Left kidney (tissue), 8 donors: ENCODE data around the gene C1R. TPM values are rescaled to one million over a fixed set of nuclear protein-coding genes. Genes with fewer than 3 reads are reported as not detected.

ENCODE experiments used
- DNase-seq: peaks from one replicate; pipeline ENCODE4 v3.0.0-alpha.2; 2013
- long read RNA-seq, 8 donors: transcript quantifications; one replicate each; lab custom pipeline, GENCODE V29; 2026
- polyA plus RNA-seq: library from polyadenylated mRNA; unstranded; fragments of 120-200 nt; gene quantifications from one replicate; pipeline ENCODE4 v1.2.1, GENCODE V29; 2013; ENCODE audit not compliant: insufficient read length

The C1R gene
- polyA plus RNA-seq, result 40.5 TPM
- long read RNA-seq, donor 1, partial matches to known transcripts, result 24 of 27 reads
- long read RNA-seq, donor 1, other reads (novel, unspliced or antisense), result 0 of 27 reads
- long read RNA-seq, donor 2, partial matches to known transcripts, result 18 of 21 reads
- long read RNA-seq, donor 2, other reads (novel, unspliced or antisense), result 0 of 21 reads
- long read RNA-seq, donor 3, partial matches to known transcripts, result 0 of 1 reads
- long read RNA-seq, donor 3, other reads (novel, unspliced or antisense), result 0 of 1 reads
- long read RNA-seq, donor 4, result 0 reads
- long read RNA-seq, donor 5, transcript C1R-215 (11 exons, 2,508 nt), result major isoform, 6 of 6 reads
- long read RNA-seq, donor 5, partial matches to known transcripts, result 0 of 6 reads
- long read RNA-seq, donor 5, other reads (novel, unspliced or antisense), result 0 of 6 reads
- long read RNA-seq, donor 6, transcript C1R-215 (11 exons, 2,508 nt), result major isoform, 10 of 20 reads
- long read RNA-seq, donor 6, partial matches to known transcripts, result 8 of 20 reads
- long read RNA-seq, donor 6, other reads (novel, unspliced or antisense), result 0 of 20 reads
- long read RNA-seq, donor 7, partial matches to known transcripts, result 0 of 3 reads
- long read RNA-seq, donor 7, other reads (novel, unspliced or antisense), result 0 of 3 reads
- long read RNA-seq, donor 8, partial matches to known transcripts, result 0 of 1 reads
- long read RNA-seq, donor 8, other reads (novel, unspliced or antisense), result 0 of 1 reads

DNA sequence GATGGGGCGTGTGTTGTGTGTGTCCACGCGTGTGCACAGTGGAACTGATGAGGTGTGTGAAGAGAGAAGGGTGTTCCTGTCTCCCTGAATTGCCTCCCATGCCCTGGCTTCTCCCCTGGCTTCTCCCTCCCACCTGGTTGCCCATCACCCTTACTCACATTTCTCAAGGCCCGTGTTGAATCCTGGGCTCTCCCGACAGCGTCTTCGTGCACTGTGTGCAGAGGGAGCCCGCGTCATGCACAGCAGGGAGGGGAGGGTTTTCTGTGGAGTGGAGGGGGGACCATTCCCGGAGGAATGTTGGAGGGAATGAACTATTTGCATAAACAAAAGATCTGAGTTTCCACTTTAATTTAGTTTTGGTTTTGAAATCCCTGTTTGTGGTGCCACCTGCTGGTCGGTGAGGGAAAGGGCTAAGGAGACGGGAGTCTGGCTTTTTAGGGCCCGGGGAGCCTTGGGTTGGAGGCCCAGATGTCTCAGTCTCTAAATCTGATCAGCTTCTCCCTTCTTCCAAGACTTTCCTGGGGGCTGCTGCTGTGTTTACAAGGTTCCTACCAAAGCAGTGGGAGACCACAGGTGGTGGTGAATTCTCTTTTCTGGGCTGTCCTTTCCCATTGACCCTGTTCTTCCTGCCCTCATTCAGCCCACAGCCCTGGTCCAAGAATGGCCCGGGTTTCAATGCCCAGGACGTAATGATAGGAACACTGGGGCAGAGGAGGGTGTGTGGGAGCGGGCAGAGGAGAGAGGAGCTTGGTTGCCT, at the start of gene C1R:
Gene C1R (minus strand): TSS at position 217 of the 757 bp plus-strand sequence. CDS start 57 bp downstream, at position 160.
- DNase-seq, result peak; percentile 82

GRCh38 chr12:7141351-7142005, 49.2 kb upstream of the C1R start:
- no peak for DNase-seq

DNA sequence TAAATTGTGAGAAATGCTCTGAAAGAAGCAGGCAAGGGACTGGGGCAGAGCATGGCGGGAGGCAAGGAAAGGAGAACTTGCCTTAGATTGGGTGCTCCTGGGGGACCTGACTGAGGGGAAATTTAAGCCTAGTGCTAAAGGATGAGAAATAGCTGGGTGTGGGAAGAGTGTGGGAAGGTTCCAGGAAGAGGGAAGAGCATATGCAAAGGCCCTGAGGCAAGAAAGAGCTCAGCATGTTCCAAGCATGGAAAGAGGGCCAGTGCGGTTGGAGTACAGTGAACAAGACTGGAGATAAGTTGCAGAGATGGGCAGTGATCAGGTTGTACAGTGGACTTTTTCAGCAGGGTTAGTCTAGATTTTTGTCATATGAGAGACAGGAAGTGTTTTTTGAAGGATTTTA, 47.0 kb upstream of the C1R start:
- no peak for DNase-seq

- no peak for DNase-seq
Observed at GRCh38 chr12:7137908-7138307, 45.7 kb upstream of the C1R start.

GRCh38 chr12:7136676-7137075, 44.4 kb upstream of the C1R start:
- no peak for DNase-seq

- no peak for DNase-seq
Observed at GRCh38 chr12:7136071-7136470, 43.8 kb upstream of the C1R start.

DNA sequence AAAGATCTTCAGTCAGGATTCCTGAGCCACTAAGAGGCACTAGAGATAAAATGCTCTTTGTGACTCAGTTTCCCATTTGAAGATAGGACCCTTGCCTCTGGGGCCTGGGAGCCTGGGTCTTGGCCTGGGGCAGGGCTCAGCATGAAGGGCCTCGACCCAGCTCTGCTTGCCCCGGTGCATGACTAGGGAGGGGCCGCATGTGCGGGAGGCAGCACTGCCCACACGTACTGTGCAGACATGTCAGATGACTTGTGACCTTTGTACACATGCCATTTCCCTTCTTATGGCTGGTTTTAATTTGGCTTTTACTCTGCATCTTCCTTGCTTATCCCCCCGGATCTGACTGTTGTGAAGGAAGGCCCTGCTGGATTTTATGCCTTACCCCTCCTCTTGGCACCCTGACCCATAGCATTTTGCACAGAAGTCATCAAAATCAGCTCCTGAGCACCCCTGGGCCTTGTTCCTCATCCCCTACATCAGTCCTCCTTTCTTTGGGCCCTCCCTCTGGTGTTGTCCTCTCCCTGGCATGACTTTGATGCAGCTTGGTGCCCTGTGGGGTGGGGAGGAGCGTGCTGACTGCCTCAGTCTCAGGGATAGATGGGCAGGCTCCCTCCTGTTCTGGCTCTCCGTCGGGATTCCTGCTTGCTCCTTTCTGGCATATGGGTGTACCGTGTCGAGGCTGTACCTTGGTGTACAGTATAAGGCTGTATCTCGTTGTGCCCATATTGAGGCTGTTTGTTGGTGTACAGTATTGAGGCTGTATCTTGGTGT, 42.3 kb upstream of the C1R start:
- no peak for DNase-seq

GRCh38 chr12:7131502-7131866, 39.2 kb upstream of the C1R start:
- no peak for DNase-seq

DNA sequence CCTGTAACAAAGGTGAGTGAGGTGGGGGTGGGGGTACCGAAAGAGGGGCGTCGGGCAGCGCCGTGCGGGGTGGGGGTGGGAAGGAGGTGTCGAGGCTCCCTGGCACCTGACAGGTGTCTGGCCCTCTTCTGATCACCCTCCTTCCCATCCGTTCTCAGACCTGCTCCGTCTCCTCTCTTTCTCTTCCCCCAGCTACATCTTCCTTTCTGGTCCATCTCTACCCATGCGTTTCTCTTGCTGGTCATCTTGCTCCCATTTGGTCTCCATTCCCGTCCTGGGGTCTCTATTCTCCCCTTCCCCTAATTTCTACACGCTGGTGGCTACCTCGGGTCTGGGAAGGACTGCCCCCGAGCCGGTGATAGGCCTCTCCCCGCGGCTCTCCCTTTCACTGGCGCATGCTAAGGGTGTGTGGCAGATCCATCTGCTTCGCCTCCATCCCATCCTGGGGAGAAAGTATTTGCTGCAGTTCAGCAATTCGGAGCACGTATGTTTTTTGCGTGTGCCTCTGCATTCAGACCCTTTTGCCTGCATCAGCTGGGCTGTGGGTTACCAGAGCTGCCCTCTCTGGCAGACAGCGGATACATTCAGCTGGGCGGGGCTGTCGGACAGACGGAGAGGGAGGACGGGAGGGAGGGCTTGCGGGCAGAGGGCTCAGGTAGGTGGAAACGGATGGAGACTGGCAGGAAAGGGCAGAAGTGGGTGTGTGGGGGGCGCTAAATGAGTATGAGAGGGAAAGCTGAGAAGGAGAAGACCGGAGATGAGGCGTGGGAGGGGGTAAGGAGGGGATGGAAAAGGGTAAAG, 38.7 kb upstream of the C1R start:
- no peak for DNase-seq

GRCh38 chr12:7129872-7130691, 37.8 kb upstream of the C1R start, which contains the start of gene CLSTN3:
TSS of gene CLSTN3 (plus strand) at chr12:7130371. CDS start at chr12:7130649, 278 bp downstream.
- peak; percentile 89 for DNase-seq

- no peak for DNase-seq
Observed at GRCh38 chr12:7129287-7129871, 37.1 kb upstream of the C1R start.

DNA sequence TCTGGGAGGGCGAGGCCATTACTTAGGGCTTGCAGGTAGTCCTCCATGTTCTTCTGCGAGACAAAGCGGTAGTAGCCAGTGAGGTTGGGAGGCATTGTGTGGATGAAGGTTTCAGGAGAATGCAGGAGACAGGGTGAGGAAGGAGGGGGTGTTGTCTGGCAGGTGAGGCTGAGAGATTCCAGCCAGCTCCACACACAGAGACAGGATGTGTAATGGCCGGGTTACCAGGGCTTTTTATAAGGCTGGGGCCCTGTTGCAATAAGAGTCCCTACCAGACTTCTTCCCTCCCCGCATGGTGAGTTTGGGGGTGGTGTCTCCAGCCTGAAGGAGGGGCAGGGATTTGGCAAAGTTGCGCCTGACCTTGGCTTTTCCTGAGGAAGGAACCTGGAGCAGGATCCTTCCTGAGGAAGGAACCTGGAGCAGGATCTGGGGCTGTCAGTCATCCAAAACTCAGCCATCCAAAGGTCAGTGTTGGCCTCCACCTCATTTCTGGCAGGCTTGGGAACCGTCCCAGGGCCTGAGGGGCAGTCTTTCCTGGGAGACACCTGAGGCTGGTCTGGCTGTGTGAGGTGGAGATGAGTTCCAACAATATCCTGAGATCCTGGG, 36.5 kb upstream of the C1R start, which contains the start of gene RBP5:
Gene RBP5 (minus strand): TSS at position 209 of the 606 bp plus-strand sequence. CDS start 114 bp downstream, at position 95.
- DNase-seq, result no peak

- no peak for DNase-seq
Observed at GRCh38 chr12:7127916-7128626, 35.8 kb upstream of the C1R start.

GRCh38 chr12:7125632-7126227, 33.5 kb upstream of the C1R start:
- DNase-seq, result no peak

- no peak for DNase-seq
Observed at GRCh38 chr12:7123806-7124522, 31.7 kb upstream of the C1R start.
